Mammary epithelial cell (primary cell): ENCODE data around the gene SLC5A2.

Source experiments
- EZH2 ChIP-seq: IDR thresholded peaks from 2 replicates; pipeline ENCODE4 v1.6.1; 2012; ENCODE audit warnings: low read length, inconsistent platforms, borderline replicate concordance
- TF ChIP-seq, protein P1 (sequence below), 2 donors: IDR thresholded peaks in 1 of 2; conservative IDR thresholded peaks in 1 of 2; 2 replicates each; pipeline ENCODE4 v1.5.1; 2011 to 2012; ENCODE audit warnings: inconsistent platforms in 2 of 2, low read length in 2 of 2, mild to moderate bottlenecking in 2 of 2, control low read depth in 1 of 2, low read depth in 1 of 2; ENCODE audit not compliant: insufficient read depth in 1 of 2; ENCODE audit errors: extremely low read depth in 1 of 2

DNA sequence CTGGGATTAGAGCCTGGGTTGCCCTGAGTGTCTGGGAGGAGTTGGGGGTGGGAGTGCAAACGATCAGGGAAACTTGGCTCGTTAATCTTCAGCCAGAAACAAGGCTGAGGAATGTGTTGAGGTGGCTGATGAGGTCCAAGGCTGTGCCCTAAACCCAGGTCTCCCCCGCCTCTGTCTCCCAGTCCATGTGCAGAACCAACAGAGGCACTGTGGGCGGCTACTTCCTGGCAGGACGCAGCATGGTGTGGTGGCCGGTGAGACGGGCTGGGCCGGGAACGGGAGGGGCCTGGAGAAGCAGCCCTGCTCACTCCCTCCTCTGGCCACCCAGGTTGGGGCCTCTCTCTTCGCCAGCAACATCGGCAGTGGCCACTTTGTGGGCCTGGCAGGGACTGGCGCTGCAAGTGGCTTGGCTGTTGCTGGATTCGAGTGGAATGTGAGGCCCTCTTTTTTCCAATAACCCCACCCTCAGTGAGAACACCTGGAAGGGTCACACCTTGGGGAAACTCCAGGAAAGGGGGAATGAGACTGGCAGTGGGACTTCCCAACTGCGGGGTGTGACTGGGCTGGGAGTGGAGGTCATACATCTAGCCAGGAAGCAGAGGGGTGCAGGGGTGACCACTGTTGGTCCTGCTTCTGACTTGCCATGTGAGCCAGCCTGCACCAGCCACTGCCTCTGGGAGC, 1.7 kb downstream of the SLC5A2 start:
- TF ChIP-seq, protein P1, sequence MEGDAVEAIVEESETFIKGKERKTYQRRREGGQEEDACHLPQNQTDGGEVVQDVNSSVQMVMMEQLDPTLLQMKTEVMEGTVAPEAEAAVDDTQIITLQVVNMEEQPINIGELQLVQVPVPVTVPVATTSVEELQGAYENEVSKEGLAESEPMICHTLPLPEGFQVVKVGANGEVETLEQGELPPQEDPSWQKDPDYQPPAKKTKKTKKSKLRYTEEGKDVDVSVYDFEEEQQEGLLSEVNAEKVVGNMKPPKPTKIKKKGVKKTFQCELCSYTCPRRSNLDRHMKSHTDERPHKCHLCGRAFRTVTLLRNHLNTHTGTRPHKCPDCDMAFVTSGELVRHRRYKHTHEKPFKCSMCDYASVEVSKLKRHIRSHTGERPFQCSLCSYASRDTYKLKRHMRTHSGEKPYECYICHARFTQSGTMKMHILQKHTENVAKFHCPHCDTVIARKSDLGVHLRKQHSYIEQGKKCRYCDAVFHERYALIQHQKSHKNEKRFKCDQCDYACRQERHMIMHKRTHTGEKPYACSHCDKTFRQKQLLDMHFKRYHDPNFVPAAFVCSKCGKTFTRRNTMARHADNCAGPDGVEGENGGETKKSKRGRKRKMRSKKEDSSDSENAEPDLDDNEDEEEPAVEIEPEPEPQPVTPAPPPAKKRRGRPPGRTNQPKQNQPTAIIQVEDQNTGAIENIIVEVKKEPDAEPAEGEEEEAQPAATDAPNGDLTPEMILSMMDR (conservative IDR thresholded peaks at IDR 0.05 in 1 of 2, IDR thresholded peaks at IDR 0.05 in 1 of 2; ENCODE audit: extremely low read depth in 1 of 2, insufficient read depth in 1 of 2, low read depth in 1 of 2, low read length in 2 of 2), result no peak
- TF ChIP-seq EZH2, result no peak
